HT-29 (cell line): ENCODE measurements around the gene NR5A2. TPM values are rescaled to one million over a fixed set of nuclear protein-coding genes. Genes with fewer than 3 reads are reported as not detected.

Experiments
- DNase-seq: peaks from one replicate; pipeline ENCODE4 v3.0.0-alpha.2; 2015; ENCODE audit warnings: low spot score
- total RNA-seq: library from RNA; depleted of rRNA; stranded (reverse); fragments of >200 nt; shearing (Covaris generic); gene quantifications from 2 replicates; pipeline ENCODE4 v1.2.3, GENCODE V29; 2014

The NR5A2 gene
- total RNA-seq, 1 experiment from 2014 or later: 2.6 TPM

GRCh38 chr1:200072636-200073285 lies 45.3 kb downstream of the NR5A2 start:
- no peak for DNase-seq

- no peak for DNase-seq
These were observed 45.8 kb downstream of the NR5A2 start for GRCh38 chr1:200073286-200073637.

GRCh38 chr1:200075522-200075921 lies 48.0 kb downstream of the NR5A2 start:
- DNase-seq: no peak

GRCh38 chr1:200075938-200076546 lies 48.5 kb downstream of the NR5A2 start:
- DNase-seq: peak; percentile 76

GRCh38 chr1:200079232-200079940 lies 51.9 kb downstream of the NR5A2 start:
- no peak for DNase-seq

GRCh38 chr1:200081151-200081968 lies 53.9 kb downstream of the NR5A2 start:
- no peak for DNase-seq

- DNase-seq: no peak
These were observed 54.4 kb downstream of the NR5A2 start for GRCh38 chr1:200081969-200082245.

GRCh38 chr1:200082329-200082728 lies 54.8 kb downstream of the NR5A2 start:
- no peak for DNase-seq

- DNase-seq: peak; percentile 49
These were observed 63.0 kb downstream of the NR5A2 start for GRCh38 chr1:200090252-200091159.

- no peak for DNase-seq
These were observed 67.6 kb downstream of the NR5A2 start for GRCh38 chr1:200095057-200095577.

- no peak for DNase-seq
These were observed 69.3 kb downstream of the NR5A2 start for GRCh38 chr1:200096774-200097173.

- no peak for DNase-seq
These were observed 71.5 kb downstream of the NR5A2 start for GRCh38 chr1:200099040-200099439.

- DNase-seq: no peak
These were observed 76.6 kb downstream of the NR5A2 start for GRCh38 chr1:200103966-200104583.

GRCh38 chr1:200107004-200107470 lies 79.5 kb downstream of the NR5A2 start:
- DNase-seq: peak; percentile 31

- DNase-seq: no peak
These were observed 81.1 kb downstream of the NR5A2 start for GRCh38 chr1:200108659-200109058.

GRCh38 chr1:200112290-200112689 lies 84.8 kb downstream of the NR5A2 start:
- DNase-seq: peak; percentile 32

GRCh38 chr1:200115532-200115931 lies 88.0 kb downstream of the NR5A2 start:
- DNase-seq: peak; percentile 55

GRCh38 chr1:200116324-200116723 lies 88.8 kb downstream of the NR5A2 start:
- DNase-seq: no peak

- no peak for DNase-seq
These were observed 91.4 kb downstream of the NR5A2 start for GRCh38 chr1:200118779-200119505.

- DNase-seq: no peak
These were observed 93.9 kb downstream of the NR5A2 start for GRCh38 chr1:200121421-200121820.
